Neutrophil (primary cell): ENCODE data around the gene MAMDC4.

Experiments used
- H3K27ac ChIP-seq: fragments of 200-600 bp; sonication (generic); 2 replicates; pipeline ENCODE4 v1.5.1; 2016; ENCODE audit warnings: mild to moderate bottlenecking, moderate library complexity
- H3K27me3 ChIP-seq: fragments of 200-600 bp; sonication (generic); 2 replicates; pipeline ENCODE4 v1.6.0; 2016; ENCODE audit warnings: mild to moderate bottlenecking
- H3K36me3 ChIP-seq: fragments of 200-600 bp; sonication (generic); 2 replicates; pipeline ENCODE4 v1.5.1; 2017
- H3K4me1 ChIP-seq, 2 experiments: fragments of 200-600 bp in 1 of 2; sonication (generic) in 1 of 2; 1 replicate in 1 of 2; 2 replicates in 1 of 2; pipeline versions ENCODE4 v1.5.1 to v1.6.1; 2013 to 2016; ENCODE audit warnings: low read depth in 1 of 2, low read length in 1 of 2, mild to moderate bottlenecking in 1 of 2, moderate library complexity in 1 of 2; ENCODE audit not compliant: control insufficient read depth in 1 of 2, insufficient read depth in 1 of 2
- H3K4me3 ChIP-seq, 2 experiments: fragments of 200-600 bp in 1 of 2; sonication (generic) in 1 of 2; 1 replicate in 1 of 2; 2 replicates in 1 of 2; pipeline ENCODE4 v1.5.1; 2013 to 2016; ENCODE audit warnings: low read depth in 1 of 2, low read length in 1 of 2, mild to moderate bottlenecking in 1 of 2, moderate library complexity in 1 of 2
- H3K9me3 ChIP-seq: fragments of 200-600 bp; sonication (generic); 2 replicates; pipeline ENCODE4 v1.5.1; 2016
- CTCF ChIP-seq: fragments of 200-600 bp; sonication (generic); IDR thresholded peaks from 2 replicates; pipeline ENCODE4 v1.5.1; 2016; ENCODE audit warnings: antibody characterized with exemption

The MAMDC4 gene

GRCh38 chr9:136828474-136829140 lies 23.5 kb upstream of the MAMDC4 start:
- H3K36me3 ChIP-seq = peaks cover 82% of the 10 kb centered on the region
- H3K27ac ChIP-seq = no peak overlapping the region
- H3K27me3 ChIP-seq = no peaks in the 10 kb centered on the region
- peaks cover 19 to 25% of the 10 kb centered on the region in 2 experiments for H3K4me1 ChIP-seq
- no peak overlapping the region for H3K4me3 ChIP-seq
- H3K9me3 ChIP-seq = no peaks in the 10 kb centered on the region
- TF ChIP-seq CTCF = no peak

GRCh38 chr9:136829412-136829811 lies 22.7 kb upstream of the MAMDC4 start:
- H3K27me3 ChIP-seq = no peaks in the 10 kb centered on the region
- no peaks in the 10 kb centered on the region for H3K9me3 ChIP-seq
- no peak overlapping the region for H3K27ac ChIP-seq
- no peak overlapping the region for H3K4me3 ChIP-seq
- H3K36me3 ChIP-seq = peaks cover 79% of the 10 kb centered on the region
- peaks cover 19 to 25% of the 10 kb centered on the region in 2 experiments for H3K4me1 ChIP-seq
- no peak for TF ChIP-seq CTCF

GRCh38 chr9:136829981-136830885 lies 21.9 kb upstream of the MAMDC4 start:
- Histone ChIP-seq H3K9me3 (no peaks in the 10 kb centered on the region), H3K27ac (peak overlapping the region; percentile 55), H3K4me3 (no peak overlapping the region), H3K4me1 (peaks cover 19 to 25% of the 10 kb centered on the region in 2 experiments), H3K27me3 (no peaks in the 10 kb centered on the region), H3K36me3 (peaks cover 75% of the 10 kb centered on the region)
- no peak for TF ChIP-seq CTCF

GRCh38 chr9:136831002-136831719 lies 21.0 kb upstream of the MAMDC4 start:
- peaks cover 75% of the 10 kb centered on the region for H3K36me3 ChIP-seq
- peak overlapping the region; percentile 55 for H3K27ac ChIP-seq

More at GRCh38 chr9:136831002-136831719, 21.0 kb upstream of the MAMDC4 start:
- Histone ChIP-seq H3K4me1 (peaks cover 19 to 25% of the 10 kb centered on the region in 2 experiments), H3K9me3 (no peaks in the 10 kb centered on the region), H3K27me3 (no peaks in the 10 kb centered on the region), H3K4me3 (no peak overlapping the region)
- TF ChIP-seq CTCF = no peak
